Large intestine (tissue), 3 donors: ENCODE data around the gene RABAC1. TPM values are rescaled to one million over a fixed set of nuclear protein-coding genes. Genes with fewer than 3 reads are reported as not detected.
"Not testable (repeated sequence)": the region's sequence is repeated elsewhere in the genome, so short reads cannot be mapped to it uniquely, and the experiment has no call there.

Source experiments
- DNase-seq, 2 donors: peaks; one replicate each; pipeline versions ENCODE4 v3.0.0 to v3.0.0-alpha.2; 2013
- H3K27ac ChIP-seq: one replicate; pipeline ENCODE4 v1.5.1; 2013; ENCODE audit warnings: low read length
- H3K27me3 ChIP-seq: 2 replicates; pipeline ENCODE4 v1.6.1; 2013; ENCODE audit warnings: low read length; ENCODE audit not compliant: control insufficient read depth, insufficient read depth
- H3K36me3 ChIP-seq: 2 replicates; pipeline ENCODE4 v1.6.1; 2013; ENCODE audit warnings: low read length; ENCODE audit not compliant: control insufficient read depth, insufficient read depth
- H3K4me1 ChIP-seq: one replicate; pipeline ENCODE4 v1.6.1; 2013; ENCODE audit warnings: low read length; ENCODE audit not compliant: control insufficient read depth, insufficient read depth
- H3K4me3 ChIP-seq: one replicate; pipeline ENCODE4 v1.5.1; 2013; ENCODE audit warnings: low read length
- H3K9me3 ChIP-seq: one replicate; pipeline ENCODE4 v1.6.1; 2013; ENCODE audit warnings: mild to moderate bottlenecking, low read depth, low read length, moderate library complexity; ENCODE audit not compliant: control insufficient read depth
- WGBS: methylation state at CpG from one replicate; pipeline ENCODE4 v1.1.5; 2013; ENCODE audit warnings: low lambda C conversion rate; ENCODE audit not compliant: insufficient coverage; 5-methylcytosine and 5-hydroxymethylcytosine counted together
- polyA plus RNA-seq: library from polyadenylated mRNA; unstranded; fragments of 120-200 nt; gene quantifications from one replicate; pipeline ENCODE4 v1.2.1, GENCODE V29; 2013

RABAC1 gene
- polyA plus RNA-seq, 1 donor: 82.4 TPM

DNA sequence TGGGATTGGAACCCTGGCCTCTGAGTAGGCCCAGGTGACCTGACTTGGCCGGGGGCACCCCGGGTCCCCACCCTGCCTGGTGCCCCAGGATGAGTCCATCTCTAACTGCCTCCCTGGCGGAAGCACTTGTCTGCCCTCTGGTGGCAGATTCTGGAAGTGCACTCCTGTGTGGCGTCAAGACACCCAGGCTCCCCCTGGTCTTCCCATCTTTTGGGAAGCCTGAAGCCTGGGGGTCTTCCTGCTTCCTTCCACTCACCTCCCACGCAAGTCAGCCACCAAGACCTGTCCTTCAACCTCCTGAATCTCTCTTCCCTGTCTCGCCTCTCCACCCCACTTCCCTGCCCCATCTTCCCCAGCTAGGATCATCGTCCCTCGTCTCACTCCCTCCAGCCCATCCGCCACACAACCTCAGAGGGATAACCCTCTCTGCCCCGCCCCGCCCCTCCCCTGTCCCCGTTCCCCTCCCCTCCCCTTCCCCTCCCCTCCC is 7.4 kb downstream of the RABAC1 start:
- Histone ChIP-seq H3K36me3 (peaks cover 7% of the 10 kb centered on the region), H3K4me3 (no peak overlapping the region), H3K4me1 (no peaks in the 10 kb centered on the region), H3K27me3 (no peaks in the 10 kb centered on the region), H3K9me3 (no peaks in the 10 kb centered on the region), H3K27ac (no peak overlapping the region)
- peak; percentile 48 to 69 for DNase-seq
- 0% methylated on average over 1 of the region's 12 CpGs for WGBS

- no peak overlapping the region for H3K4me3 ChIP-seq
- H3K27ac ChIP-seq: no peak overlapping the region
- no peaks in the 10 kb centered on the region for H3K9me3 ChIP-seq
- no peaks in the 10 kb centered on the region for H3K27me3 ChIP-seq
- DNase-seq: no peak
- H3K36me3 ChIP-seq: no peaks in the 10 kb centered on the region
- no peaks in the 10 kb centered on the region for H3K4me1 ChIP-seq
- WGBS: no CpG with 5 or more reads among the region's 3 CpGs
Measured at GRCh38 chr19:41947091-41947490, 12.0 kb downstream of the RABAC1 start.

GRCh38 chr19:41945135-41945766 is 13.9 kb downstream of the RABAC1 start:
- no peaks in the 10 kb centered on the region for H3K36me3 ChIP-seq
- no peaks in the 10 kb centered on the region for H3K4me1 ChIP-seq
- H3K4me3 ChIP-seq: no peak overlapping the region
- no peak overlapping the region for H3K27ac ChIP-seq
- no peak for DNase-seq
- peaks cover 14% of the 10 kb centered on the region for H3K27me3 ChIP-seq
- no CpG with 5 or more reads among the region's 8 CpGs for WGBS
- no peaks in the 10 kb centered on the region for H3K9me3 ChIP-seq

- Histone ChIP-seq H3K4me1 (peaks cover 3% of the 10 kb centered on the region), H3K27ac (no peak overlapping the region), H3K36me3 (no peaks in the 10 kb centered on the region), H3K27me3 (peaks cover 19% of the 10 kb centered on the region), H3K9me3 (peaks cover 5% of the 10 kb centered on the region), H3K4me3 (no peak overlapping the region)
- no peak for DNase-seq
- no CpG with 5 or more reads among the region's 2 CpGs for WGBS
Measured at GRCh38 chr19:41944336-41944735, 14.8 kb downstream of the RABAC1 start.

DNA sequence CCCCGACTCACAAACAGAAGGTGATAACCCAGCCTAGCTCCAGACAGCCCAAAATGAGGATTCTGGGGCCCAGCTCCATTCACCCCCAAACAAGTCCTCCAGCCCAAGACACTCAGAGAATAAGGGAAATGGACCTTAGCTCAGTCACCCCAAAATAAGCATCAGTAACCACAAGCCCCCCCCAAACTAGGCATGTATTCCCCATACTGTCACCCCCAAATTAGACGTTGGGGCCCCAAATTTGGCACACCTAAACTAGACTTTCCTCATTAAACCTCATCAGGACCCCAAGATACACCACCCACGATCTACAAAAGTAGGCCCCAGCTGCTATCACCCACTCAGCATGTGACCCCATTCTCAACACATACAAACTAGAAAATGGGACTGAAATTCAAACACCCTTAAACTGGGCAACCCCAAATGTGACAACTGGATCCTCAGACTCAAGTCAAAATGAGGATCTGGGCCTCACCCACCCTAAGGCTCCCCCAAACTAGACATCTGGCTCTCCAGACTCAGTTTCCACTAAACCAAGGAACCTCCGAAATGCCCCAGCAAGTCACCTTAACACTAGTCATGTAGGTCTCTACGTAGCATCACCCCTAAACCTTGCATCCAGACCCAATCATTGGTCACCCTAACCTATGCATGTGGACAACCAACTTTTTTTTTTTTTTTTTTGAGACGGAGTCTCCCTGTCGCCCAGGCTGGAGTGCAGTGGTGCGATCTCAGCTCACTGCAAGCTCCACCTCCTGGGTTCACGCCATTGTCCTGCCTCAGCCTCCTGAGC is 17.5 kb downstream of the RABAC1 start:
- Histone ChIP-seq H3K27ac (no peak overlapping the region), H3K4me3 (no peak overlapping the region), H3K4me1 (peaks cover 3% of the 10 kb centered on the region), H3K36me3 (no peaks in the 10 kb centered on the region), H3K27me3 (peaks cover 36% of the 10 kb centered on the region), H3K9me3 (peaks cover 5% of the 10 kb centered on the region)
- no CpG with 5 or more reads among the region's 9 CpGs for WGBS
- no peak for DNase-seq

- H3K27ac ChIP-seq: no peak overlapping the region
- peaks cover 5% of the 10 kb centered on the region for H3K9me3 ChIP-seq
- H3K4me1 ChIP-seq: peaks cover 3% of the 10 kb centered on the region
- H3K36me3 ChIP-seq: no peaks in the 10 kb centered on the region
- H3K27me3 ChIP-seq: peaks cover 43% of the 10 kb centered on the region
- DNase-seq: no peak
- peak overlapping the region; percentile 49 for H3K4me3 ChIP-seq
- WGBS: no CpG with 5 or more reads among the region's 53 CpGs
Measured at GRCh38 chr19:41940731-41941409, 18.3 kb downstream of the RABAC1 start.

DNA sequence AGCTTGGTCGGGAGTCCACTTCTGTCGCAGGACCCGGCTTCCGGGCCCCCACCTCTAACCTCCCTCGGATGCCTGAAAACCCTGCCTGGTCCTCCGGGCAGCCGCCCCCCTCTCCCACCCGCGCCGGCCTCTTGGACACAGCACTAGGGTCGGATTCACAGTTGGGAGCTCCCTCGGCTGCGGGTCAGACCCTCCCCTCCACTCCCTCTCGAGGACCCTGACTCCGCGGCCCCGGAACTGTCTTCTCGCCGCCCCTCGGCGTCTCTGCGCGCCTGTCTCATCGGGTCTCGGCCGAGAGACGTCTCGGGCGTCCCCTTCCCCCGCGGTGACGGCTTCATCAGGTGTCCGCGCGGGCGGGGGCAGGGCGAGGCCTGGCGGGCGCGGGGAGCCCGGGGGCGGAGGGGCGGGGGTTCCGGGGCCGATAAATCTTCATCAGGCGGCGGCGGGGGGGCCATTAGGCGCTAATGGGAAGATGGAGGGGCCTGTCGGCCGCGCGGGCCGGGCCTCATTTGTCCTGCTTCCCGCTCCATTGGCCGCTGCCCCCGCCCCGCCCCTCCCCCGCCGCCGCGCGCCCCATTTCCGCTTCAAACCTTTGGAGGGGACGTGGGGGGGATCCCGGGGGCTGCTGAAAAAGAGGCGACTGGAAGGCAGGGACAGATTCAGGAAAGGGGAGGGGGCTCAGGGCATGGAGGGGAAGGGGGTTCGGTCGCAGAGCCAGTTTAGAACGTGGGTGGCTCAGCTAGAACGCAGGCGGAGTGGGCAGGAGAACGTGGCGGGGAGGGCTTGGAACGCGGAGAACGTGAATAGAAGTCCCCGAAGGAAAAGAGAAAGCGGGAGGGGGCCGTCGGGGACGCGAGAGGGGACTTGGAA is 19.0 kb downstream of the RABAC1 start:
- Histone ChIP-seq H3K4me1 (peaks cover 3% of the 10 kb centered on the region), H3K4me3 (peak overlapping the region; percentile 49), H3K36me3 (no peaks in the 10 kb centered on the region), H3K27ac (no peak overlapping the region), H3K9me3 (peaks cover 5% of the 10 kb centered on the region), H3K27me3 (peaks cover 51% of the 10 kb centered on the region)
- peak in 1 of 2 donors; percentile 40 for DNase-seq
- no CpG with 5 or more reads among the region's 83 CpGs for WGBS

DNA sequence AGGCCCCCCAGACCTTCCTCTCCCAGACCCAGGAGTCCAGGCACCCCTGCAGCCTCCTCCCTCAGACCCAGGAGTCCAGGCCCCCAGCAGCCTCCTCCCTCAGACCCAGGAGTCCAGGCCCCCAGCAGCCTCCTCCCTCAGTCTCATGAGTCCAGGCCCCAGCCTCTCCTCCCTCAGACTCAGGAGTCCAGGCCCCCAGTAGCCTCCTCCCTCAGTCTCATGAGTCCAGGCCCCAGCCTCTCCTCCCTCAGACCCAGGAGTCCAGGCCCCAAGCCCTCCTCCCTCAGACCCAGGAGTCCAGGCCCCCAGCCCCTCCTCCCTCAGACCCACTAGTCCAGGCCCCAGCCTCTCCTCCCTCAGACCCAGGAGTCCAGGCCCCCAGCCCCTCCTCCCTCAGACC is 19.9 kb downstream of the RABAC1 start:
- H3K27ac ChIP-seq, DNase-seq, H3K4me1 ChIP-seq, H3K9me3 ChIP-seq, H3K36me3 ChIP-seq, H3K4me3 ChIP-seq: not testable (repeated sequence)
- H3K27me3 ChIP-seq: peaks cover 60% of the 10 kb centered on the region

DNA sequence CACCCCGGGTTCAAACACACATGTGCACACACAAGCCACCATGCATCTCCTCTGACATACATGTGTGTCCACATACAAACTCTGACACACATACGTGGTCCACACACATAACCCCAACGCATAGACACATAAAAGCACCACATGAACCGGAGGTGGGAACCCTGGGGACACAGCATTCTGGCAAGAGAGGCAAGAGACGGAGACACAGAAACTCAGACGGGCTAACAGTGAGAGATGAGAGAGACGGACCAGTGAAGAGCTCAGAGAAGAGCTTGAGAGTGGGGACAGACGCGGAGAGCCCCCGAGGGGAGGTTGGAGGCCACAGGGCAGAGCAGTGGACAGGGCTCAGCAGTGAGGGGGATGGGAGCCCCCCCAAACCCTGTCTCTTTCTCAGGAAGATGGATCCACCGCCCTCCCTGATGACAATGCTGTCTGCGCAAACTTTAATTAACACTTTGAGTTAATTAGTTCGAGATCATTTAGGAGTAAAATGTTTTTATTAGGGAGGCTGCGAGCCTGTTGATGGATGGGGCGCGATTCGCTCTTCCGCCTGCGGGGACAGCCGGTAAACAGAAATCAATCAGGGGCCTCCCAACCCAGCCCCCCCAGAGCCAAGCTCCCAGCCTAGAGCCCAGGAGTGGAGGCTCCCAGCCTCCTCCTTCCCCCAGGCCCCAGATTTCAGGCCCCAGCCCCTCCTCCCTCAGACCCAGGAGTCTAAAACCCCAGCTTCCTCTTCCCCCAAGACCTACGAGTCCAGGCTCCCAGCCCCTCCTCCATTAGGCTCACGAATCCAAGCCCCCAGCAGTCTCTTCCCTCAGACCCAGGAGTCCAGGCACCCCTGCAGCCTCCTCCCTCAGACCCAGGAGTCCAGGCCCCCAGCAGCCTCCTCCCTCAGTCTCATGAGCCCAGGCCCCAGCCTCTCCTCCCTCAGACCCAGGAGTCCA is 21.3 kb downstream of the RABAC1 start:
- Histone ChIP-seq H3K27ac (no peak overlapping the region), H3K36me3 (no peaks in the 10 kb centered on the region), H3K27me3 (peaks cover 74% of the 10 kb centered on the region), H3K4me1 (peaks cover 3% of the 10 kb centered on the region), H3K4me3 (no peak overlapping the region), H3K9me3 (peaks cover 5% of the 10 kb centered on the region)
- DNase-seq: no peak
- 100% methylated on average over 1 of the region's 22 CpGs for WGBS
